Hematopoietic multipotent progenitor cell treated with erythropoietin and hydrocortisone succinate and interleukin-3 and kit ligand, for 8 days (in vitro differentiated cells): ENCODE results near the gene ATXN1.
A peak's percentile ranks its signal among the peaks of the same experiment; 100 is the strongest.
"Not testable (repeated sequence)": the region's sequence is repeated elsewhere in the genome, so short reads cannot be mapped to it uniquely, and the experiment has no call there.

Source experiments
- DNase-seq: peaks from one replicate; pipeline ENCODE4 v3.0.0-alpha.2; 2015

Gene ATXN1

GRCh38 chr6:16466800-16467553 lies 294.3 kb downstream of the ATXN1 start:
- DNase-seq, result no peak

- no peak for DNase-seq
These were observed 297.2 kb downstream of the ATXN1 start for GRCh38 chr6:16464045-16464444.

- DNase-seq, result not testable (repeated sequence)
These were observed 298.0 kb downstream of the ATXN1 start for GRCh38 chr6:16463246-16463645.

- no peak for DNase-seq
These were observed 299.8 kb downstream of the ATXN1 start for GRCh38 chr6:16461491-16461890.

GRCh38 chr6:16459472-16459871 lies 301.8 kb downstream of the ATXN1 start:
- DNase-seq, result not testable (repeated sequence)

GRCh38 chr6:16452348-16452747 lies 308.9 kb downstream of the ATXN1 start:
- DNase-seq, result no peak

GRCh38 chr6:16450821-16451220 lies 310.4 kb downstream of the ATXN1 start:
- DNase-seq, result no peak

GRCh38 chr6:16450285-16450684 lies 311.0 kb downstream of the ATXN1 start:
- no peak for DNase-seq

- DNase-seq, result no peak
These were observed 315.0 kb downstream of the ATXN1 start for GRCh38 chr6:16446273-16446672.

- DNase-seq, result no peak
These were observed 319.2 kb downstream of the ATXN1 start for GRCh38 chr6:16442031-16442430.

- no peak for DNase-seq
These were observed 320.0 kb downstream of the ATXN1 start for GRCh38 chr6:16441262-16441661.

- DNase-seq, result no peak
These were observed 320.5 kb downstream of the ATXN1 start for GRCh38 chr6:16440636-16441212.

GRCh38 chr6:16438718-16439591 lies 322.3 kb downstream of the ATXN1 start:
- DNase-seq, result peak; percentile 11

GRCh38 chr6:16437984-16438383 lies 323.3 kb downstream of the ATXN1 start:
- DNase-seq, result no peak

GRCh38 chr6:16437095-16437494 lies 324.2 kb downstream of the ATXN1 start:
- no peak for DNase-seq

GRCh38 chr6:16436550-16436949 lies 324.7 kb downstream of the ATXN1 start:
- no peak for DNase-seq

- no peak for DNase-seq
These were observed 326.4 kb downstream of the ATXN1 start for GRCh38 chr6:16434885-16435284.

GRCh38 chr6:16433338-16433890 lies 327.8 kb downstream of the ATXN1 start:
- DNase-seq, result no peak

GRCh38 chr6:16432075-16433032 lies 328.9 kb downstream of the ATXN1 start:
- DNase-seq, result no peak

GRCh38 chr6:16431106-16431505 lies 330.2 kb downstream of the ATXN1 start:
- DNase-seq, result no peak

- DNase-seq, result no peak
These were observed 330.7 kb downstream of the ATXN1 start for GRCh38 chr6:16430391-16431089.

GRCh38 chr6:16429669-16430068 lies 331.6 kb downstream of the ATXN1 start:
- no peak for DNase-seq
